Renal cortical epithelial cell (primary cell): ENCODE measurements around the gene TLR10. TPM values are rescaled to one million over a fixed set of nuclear protein-coding genes. Genes with fewer than 3 reads are reported as not detected.

Experiments
- DNase-seq: peaks from one replicate; pipeline ENCODE4 v3.0.0-alpha.2; 2011; ENCODE audit warnings: low read depth
- total RNA-seq: library from RNA; depleted of rRNA; stranded (reverse); fragments of >200 nt; gene quantifications from 2 replicates; pipeline ENCODE4 v1.2.3, GENCODE V29; 2014

TLR10 gene
- total RNA-seq, 1 donor from 2014 or later: not detected

DNA sequence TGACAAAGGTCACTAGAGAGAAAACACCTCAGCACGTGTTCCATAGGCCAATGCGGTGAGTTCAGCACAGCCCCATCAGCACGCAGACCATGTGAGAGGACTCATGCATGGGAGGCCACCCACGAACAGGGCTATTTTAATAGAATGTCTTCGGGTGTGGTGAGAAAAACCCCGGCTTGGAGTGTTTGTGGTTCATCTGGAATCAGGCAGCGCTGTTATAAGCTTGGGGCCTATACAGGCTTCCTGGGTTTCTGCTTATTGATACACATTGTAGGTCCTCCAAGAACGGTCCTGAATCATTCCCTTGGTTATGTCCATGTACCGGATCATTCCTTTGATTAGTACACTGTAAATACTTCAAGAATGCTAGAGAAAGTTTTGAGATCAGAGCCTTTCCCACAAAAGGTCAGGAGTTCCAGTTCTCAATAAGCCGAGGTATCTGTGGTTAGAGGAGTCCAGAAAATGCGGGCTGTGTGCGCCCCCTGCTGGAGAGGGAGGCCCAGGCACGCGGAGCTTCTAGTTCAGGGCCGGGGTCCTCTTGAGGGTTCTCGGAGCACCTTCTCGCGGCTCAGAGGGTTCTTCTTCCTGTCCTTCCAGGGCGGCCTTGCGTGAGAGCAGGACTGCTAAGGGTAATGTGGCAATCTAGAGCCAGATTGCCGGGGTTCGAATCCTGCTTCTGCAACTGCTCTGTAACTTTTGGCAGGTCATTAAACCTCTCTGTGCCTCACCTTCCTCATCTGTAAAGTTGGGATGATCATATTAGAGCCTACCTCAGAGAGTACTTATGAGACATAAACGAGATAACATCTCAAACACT, 51.8 kb downstream of the TLR10 start:
- peak; percentile 93 for DNase-seq

DNA sequence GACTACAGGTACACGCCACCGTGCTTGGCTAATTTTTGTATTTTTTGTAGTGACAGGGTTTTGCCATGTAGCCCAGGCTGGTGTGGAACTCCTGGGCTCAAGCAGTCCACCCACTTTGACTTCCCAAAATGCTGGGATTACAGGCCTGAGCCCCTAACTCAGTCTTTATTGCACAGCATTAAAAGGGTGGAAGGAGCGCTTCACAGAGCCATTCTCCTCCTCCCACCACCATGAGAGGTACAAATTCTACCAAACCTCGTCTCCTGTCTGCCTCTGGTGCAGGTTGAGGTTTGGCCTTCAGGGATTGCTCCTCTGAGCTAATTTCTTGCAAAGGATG, 52.3 kb downstream of the TLR10 start:
- DNase-seq: no peak

GRCh38 chr4:38728631-38729141, 54.1 kb downstream of the TLR10 start:
- peak; percentile 45 for DNase-seq

DNA sequence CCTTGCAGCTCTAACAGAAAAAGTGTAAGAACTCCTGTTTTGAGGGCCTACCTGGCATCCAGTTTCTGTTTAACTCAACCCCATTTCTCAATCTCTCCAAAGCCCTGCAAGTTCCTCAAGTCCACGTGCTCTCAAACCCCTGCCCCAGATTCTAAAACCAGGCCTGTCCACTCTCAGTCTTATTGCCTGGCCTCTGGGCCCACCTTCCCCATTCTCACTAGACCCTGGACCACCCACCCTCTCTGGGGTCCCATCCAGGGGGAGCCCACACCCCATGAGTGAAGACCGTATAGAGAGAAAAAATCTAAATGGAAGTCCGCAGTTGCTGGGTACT, 58.3 kb downstream of the TLR10 start:
- no peak for DNase-seq

GRCh38 chr4:38723726-38724474, 58.9 kb downstream of the TLR10 start:
- no peak for DNase-seq

DNA sequence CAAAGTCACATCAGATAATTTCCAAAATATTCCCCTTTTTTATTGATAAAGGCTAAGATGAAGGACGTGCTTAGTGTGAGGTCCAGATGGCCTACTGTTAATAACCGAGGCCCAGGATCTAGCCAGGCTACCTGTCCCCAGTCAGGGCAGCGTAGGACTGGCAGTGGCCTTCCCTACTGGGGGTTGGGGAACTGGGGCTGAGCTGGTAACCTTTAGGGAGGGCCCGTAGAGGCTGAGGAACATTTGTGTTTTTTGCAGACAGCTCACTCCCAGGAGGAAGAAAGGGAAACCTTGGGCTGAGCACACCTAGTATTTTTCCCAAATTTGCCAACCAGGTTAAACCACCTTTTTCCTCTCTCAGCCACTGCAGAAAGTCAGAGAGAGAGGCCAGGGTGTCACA, 59.7 kb downstream of the TLR10 start:
- no peak for DNase-seq

Other genes starting within 250 kb of the TLR10 start
- 17.5 and 30.6 TPM in 2 replicates for gene KLF3, start 118.8 kb downstream of the TLR10 start, total RNA-seq
- 8.7 and 25.2 TPM in 2 replicates for gene TLR1, start 21.8 kb upstream of the TLR10 start, total RNA-seq
- 0.65 and 2.8 TPM in 2 replicates for gene TLR6, start 73.8 kb upstream of the TLR10 start, total RNA-seq
- 147 and 192 TPM in 2 replicates for gene FAM114A1, start 84.8 kb upstream of the TLR10 start, total RNA-seq
- not detected in 2 replicates for gene TMEM156, start 249.4 kb upstream of the TLR10 start, total RNA-seq